ENCODE data around the gene ABCD4.

DNA sequence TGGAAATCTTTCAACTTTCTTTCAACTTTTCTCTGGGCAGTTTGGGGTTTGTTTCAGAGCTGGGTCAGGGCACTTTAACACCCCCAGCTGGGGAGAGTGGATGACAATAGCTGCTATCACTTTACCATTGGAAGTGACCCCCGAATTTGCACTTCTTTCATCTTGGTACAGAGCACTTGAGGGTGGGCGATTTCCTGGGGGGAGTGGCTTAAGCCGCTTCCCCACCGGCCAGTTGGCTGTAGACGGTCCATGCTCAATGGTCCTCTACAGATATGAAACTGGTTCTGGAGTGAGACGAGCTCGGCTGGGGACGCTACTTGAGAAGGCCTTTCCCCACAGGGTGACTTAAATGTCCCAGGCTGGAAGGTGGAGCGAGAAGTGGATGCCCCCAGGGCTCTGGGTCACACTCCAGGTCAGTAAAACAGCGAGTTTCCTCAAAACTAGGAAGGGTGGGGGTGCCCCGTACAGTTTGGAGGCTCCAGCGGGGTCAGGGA lies 45.6 kb upstream of the ABCD4 start, which contains the start of gene VRTN:
- TF ChIP-seq, protein P1, sequence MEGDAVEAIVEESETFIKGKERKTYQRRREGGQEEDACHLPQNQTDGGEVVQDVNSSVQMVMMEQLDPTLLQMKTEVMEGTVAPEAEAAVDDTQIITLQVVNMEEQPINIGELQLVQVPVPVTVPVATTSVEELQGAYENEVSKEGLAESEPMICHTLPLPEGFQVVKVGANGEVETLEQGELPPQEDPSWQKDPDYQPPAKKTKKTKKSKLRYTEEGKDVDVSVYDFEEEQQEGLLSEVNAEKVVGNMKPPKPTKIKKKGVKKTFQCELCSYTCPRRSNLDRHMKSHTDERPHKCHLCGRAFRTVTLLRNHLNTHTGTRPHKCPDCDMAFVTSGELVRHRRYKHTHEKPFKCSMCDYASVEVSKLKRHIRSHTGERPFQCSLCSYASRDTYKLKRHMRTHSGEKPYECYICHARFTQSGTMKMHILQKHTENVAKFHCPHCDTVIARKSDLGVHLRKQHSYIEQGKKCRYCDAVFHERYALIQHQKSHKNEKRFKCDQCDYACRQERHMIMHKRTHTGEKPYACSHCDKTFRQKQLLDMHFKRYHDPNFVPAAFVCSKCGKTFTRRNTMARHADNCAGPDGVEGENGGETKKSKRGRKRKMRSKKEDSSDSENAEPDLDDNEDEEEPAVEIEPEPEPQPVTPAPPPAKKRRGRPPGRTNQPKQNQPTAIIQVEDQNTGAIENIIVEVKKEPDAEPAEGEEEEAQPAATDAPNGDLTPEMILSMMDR (IDR thresholded peaks at IDR 0.05 in 8 of 11, conservative IDR thresholded peaks at IDR 0.05 in 3 of 11) = no peak
- TF ChIP-seq POLR2A (IDR thresholded peaks at IDR 0.05) = no peak
- TF ChIP-seq POLR2AphosphoS5 (IDR thresholded peaks at IDR 0.05) = no peak
